ENCODE measurements around the gene IPO5. TPM values are rescaled to one million over a fixed set of nuclear protein-coding genes. Genes with fewer than 3 reads are reported as not detected.

Gene IPO5
- total RNA-seq, 1 experiment from 2014 or later: 342 TPM

GRCh38 chr13:97938706-97939475 is 14.6 kb upstream of the IPO5 start:
- Mint-ChIP-seq H3K27me3 (ENCODE audit: low read depth) (no peaks in the 10 kb centered on the region; the same call in none of the 2 replicates), H3K36me3 (ENCODE audit: insufficient read depth in 1 of 3, low read depth in 3 of 3) (no peaks in the 10 kb centered on the region), H3K9me3 (no peaks in the 10 kb centered on the region), H3K4me3 (no peak overlapping the region), H3K27ac (no peak overlapping the region; a peak in 1 of 7 replicates), H3K4me1 (peaks cover 10 to 12% of the 10 kb centered on the region in 2 experiments)
- Histone ChIP-seq H3K9ac (ENCODE audit: extremely low read depth, insufficient read length, low read length) (no peak overlapping the region), H3K23me2 (ENCODE audit: insufficient read length, low read depth, low read length, poor library complexity, severe bottlenecking) (no peaks in the 10 kb centered on the region), H4K20me1 (ENCODE audit: control insufficient read depth, insufficient read depth, insufficient read length) (peaks cover 2% of the 10 kb centered on the region), H3K79me2 (ENCODE audit: insufficient read depth, low read length) (no peaks in the 10 kb centered on the region), H3K9me3 (ENCODE audit: control insufficient read depth, low read depth, low read length) (no peaks in the 10 kb centered on the region), H2BK12ac (ENCODE audit: insufficient read length, low read depth, low read length) (no peak overlapping the region), H2BK20ac (ENCODE audit: low read depth, low read length, poor library complexity, severe bottlenecking) (no peak overlapping the region), H4K5ac (ENCODE audit: insufficient read length, low read depth, low read length) (no peak overlapping the region), H3K23ac (ENCODE audit: insufficient read length, low read depth, low read length) (no peak overlapping the region), H2BK120ac (ENCODE audit: low read depth, low read length, poor library complexity, severe bottlenecking) (no peak overlapping the region), H3K79me1 (ENCODE audit: insufficient read depth, low read depth, low read length, poor library complexity, severe bottlenecking) (no peaks in the 10 kb centered on the region), H3K18ac (ENCODE audit: insufficient read length, low read depth, low read length) (no peak overlapping the region), H3K27ac (ENCODE audit: insufficient read length, low read depth, low read length) (no peak overlapping the region), H2BK5ac (ENCODE audit: insufficient read length, low read length) (no peak overlapping the region), H3K4me2 (ENCODE audit: insufficient read depth, insufficient read length, low read length) (no peak overlapping the region), H3T11ph (ENCODE audit: low read length) (no peak overlapping the region), H2AK5ac (ENCODE audit: insufficient read length, low read length) (no peak overlapping the region), H2BK15ac (ENCODE audit: low read depth, low read length) (no peak overlapping the region), H3K4me1 (ENCODE audit: insufficient read depth, low read length) (no peaks in the 10 kb centered on the region), H3K14ac (ENCODE audit: insufficient read depth, low read length) (no peak overlapping the region), H3K27me3 (ENCODE audit: insufficient read depth, low read length) (no peaks in the 10 kb centered on the region), H3K56ac (ENCODE audit: insufficient read length, low read depth, low read length) (no peak overlapping the region), H4K91ac (ENCODE audit: insufficient read length, low read depth, low read length) (no peak overlapping the region), H2AFZ (ENCODE audit: low read length) (no peak overlapping the region), H3K4ac (ENCODE audit: low read depth, low read length) (no peak overlapping the region), H4K8ac (replicated peaks; ENCODE audit: insufficient read length, low read depth, low read length) (no peak overlapping the region)
- TF ChIP-seq, protein P1, sequence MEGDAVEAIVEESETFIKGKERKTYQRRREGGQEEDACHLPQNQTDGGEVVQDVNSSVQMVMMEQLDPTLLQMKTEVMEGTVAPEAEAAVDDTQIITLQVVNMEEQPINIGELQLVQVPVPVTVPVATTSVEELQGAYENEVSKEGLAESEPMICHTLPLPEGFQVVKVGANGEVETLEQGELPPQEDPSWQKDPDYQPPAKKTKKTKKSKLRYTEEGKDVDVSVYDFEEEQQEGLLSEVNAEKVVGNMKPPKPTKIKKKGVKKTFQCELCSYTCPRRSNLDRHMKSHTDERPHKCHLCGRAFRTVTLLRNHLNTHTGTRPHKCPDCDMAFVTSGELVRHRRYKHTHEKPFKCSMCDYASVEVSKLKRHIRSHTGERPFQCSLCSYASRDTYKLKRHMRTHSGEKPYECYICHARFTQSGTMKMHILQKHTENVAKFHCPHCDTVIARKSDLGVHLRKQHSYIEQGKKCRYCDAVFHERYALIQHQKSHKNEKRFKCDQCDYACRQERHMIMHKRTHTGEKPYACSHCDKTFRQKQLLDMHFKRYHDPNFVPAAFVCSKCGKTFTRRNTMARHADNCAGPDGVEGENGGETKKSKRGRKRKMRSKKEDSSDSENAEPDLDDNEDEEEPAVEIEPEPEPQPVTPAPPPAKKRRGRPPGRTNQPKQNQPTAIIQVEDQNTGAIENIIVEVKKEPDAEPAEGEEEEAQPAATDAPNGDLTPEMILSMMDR (conservative IDR thresholded peaks at IDR 0.05): no peak
- no peak for DNase-seq
- WGBS (ENCODE audit: extremely low coverage, insufficient read length, low lambda C conversion rate): no CpG with 5 or more reads among the region's 6 CpGs

Measured in H9 (cell line).